HL-60 (cell line): Measurements from ENCODE around the gene HCFC1R1.

Experiments used
- DNase-seq, 2 experiments: peaks; one replicate each; pipeline ENCODE4 v3.0.0-alpha.2; 2010 to 2020; ENCODE audit warnings: low read depth in 1 of 2, low spot score in 1 of 2
- H3K27ac ChIP-seq: fragments of 250-450 bp; sonication (Bioruptor Pico); replicated peaks from 2 replicates; pipeline ENCODE4 v1.5.1; 2020; ENCODE audit warnings: mild to moderate bottlenecking, moderate library complexity
- H3K27me3 ChIP-seq: fragments of 250-450 bp; sonication (Bioruptor Pico); 2 replicates; pipeline ENCODE4 v1.5.1; 2021; ENCODE audit warnings: mild to moderate bottlenecking, moderate library complexity; ENCODE audit not compliant: insufficient read depth, poor library complexity, severe bottlenecking
- H3K4me3 ChIP-seq: replicated peaks from 2 replicates; pipeline ENCODE4 v1.5.1; 2011; ENCODE audit warnings: mild to moderate bottlenecking, control low read depth, low read length; ENCODE audit not compliant: insufficient read depth
- CTCF ChIP-seq: IDR thresholded peaks from one replicate; pipeline ENCODE4 v1.5.1; 2011; ENCODE audit warnings: low read length, control low read depth, inconsistent platforms; ENCODE audit not compliant: insufficient read depth
- GABPA ChIP-seq: IDR thresholded peaks from 2 replicates; pipeline ENCODE4 v1.6.1; 2012; ENCODE audit warnings: low read depth
- POLR2AphosphoS5 ChIP-seq: IDR thresholded peaks from 2 replicates; pipeline ENCODE4 v1.6.1; 2012; ENCODE audit warnings: low read depth
- REST ChIP-seq: IDR thresholded peaks from 2 replicates; pipeline ENCODE4 v1.6.1; 2012; ENCODE audit warnings: low read depth; ENCODE audit not compliant: insufficient replicate concordance
- SPI1 ChIP-seq: IDR thresholded peaks from 2 replicates; pipeline ENCODE4 v1.6.1; 2012; ENCODE audit warnings: low read depth, mild to moderate bottlenecking, borderline replicate concordance

The HCFC1R1 gene

GRCh38 chr16:3012246-3012645, 11.5 kb downstream of the HCFC1R1 start:
- Histone ChIP-seq H3K27me3 (no peaks in the 10 kb centered on the region), H3K4me3 (no peak overlapping the region), H3K27ac (no peak overlapping the region)
- TF ChIP-seq SPI1 (no peak), CTCF (no peak), GABPA (no peak), REST (no peak), POLR2AphosphoS5 (no peak)
- no peak for DNase-seq

- TF ChIP-seq REST (no peak), POLR2AphosphoS5 (no peak), GABPA (no peak), CTCF (no peak), SPI1 (no peak)
- no peak for DNase-seq
- H3K27me3 ChIP-seq: no peaks in the 10 kb centered on the region
- no peak overlapping the region for H3K4me3 ChIP-seq
- H3K27ac ChIP-seq: no peak overlapping the region
Measured at GRCh38 chr16:3010510-3010909, 13.2 kb downstream of the HCFC1R1 start.

GRCh38 chr16:3009568-3010390, 14.0 kb downstream of the HCFC1R1 start:
- DNase-seq: no peak
- Histone ChIP-seq H3K27me3 (no peaks in the 10 kb centered on the region), H3K4me3 (no peak overlapping the region), H3K27ac (no peak overlapping the region; the same call in 1 of the 2 replicates)
- TF ChIP-seq REST (no peak), POLR2AphosphoS5 (no peak), GABPA (no peak), SPI1 (no peak), CTCF (no peak)
